Ovary (tissue), 3 donors: ENCODE data around the gene METTL3.

ENCODE experiments used
- EP300 ChIP-seq: sonication (generic); formaldehyde crosslinking; IDR thresholded peaks from one replicate; pipeline ENCODE4 v1.6.1; 2017; ENCODE audit warnings: antibody characterized with exemption
- TF ChIP-seq, protein P1 (sequence below), 3 donors: fragments of 450-650 bp in 2 of 3; fragments of 200-600 bp in 1 of 3; IDR thresholded peaks; one replicate each; pipeline versions ENCODE4 v1.5.1 to v1.8.0; 2016 to 2022; ENCODE audit warnings: antibody characterized with exemption in 3 of 3, mild to moderate bottlenecking in 1 of 3
- donor health status: DM: no; HTN: no; CAD: no.

DNA sequence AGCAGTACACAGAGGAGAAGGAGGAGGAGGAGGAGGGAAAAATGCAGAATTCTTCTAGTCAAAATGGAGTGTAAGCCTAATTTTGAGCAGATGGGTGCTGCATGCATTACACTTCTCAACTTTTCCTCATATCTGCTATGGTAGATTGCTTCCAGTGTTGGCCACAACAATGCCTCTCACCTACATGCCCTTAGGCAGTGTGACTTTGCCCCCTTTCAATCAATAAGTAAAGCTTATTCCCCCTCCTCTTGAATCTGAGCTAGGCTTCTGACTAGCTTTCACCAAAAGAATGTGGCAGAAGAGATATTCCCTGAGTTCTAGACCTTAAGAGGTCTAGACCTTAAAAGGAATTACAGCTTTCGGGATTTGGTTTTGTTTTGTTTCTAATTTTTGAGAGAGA lies 3.2 kb upstream of the METTL3 start:
- TF ChIP-seq, protein P1, sequence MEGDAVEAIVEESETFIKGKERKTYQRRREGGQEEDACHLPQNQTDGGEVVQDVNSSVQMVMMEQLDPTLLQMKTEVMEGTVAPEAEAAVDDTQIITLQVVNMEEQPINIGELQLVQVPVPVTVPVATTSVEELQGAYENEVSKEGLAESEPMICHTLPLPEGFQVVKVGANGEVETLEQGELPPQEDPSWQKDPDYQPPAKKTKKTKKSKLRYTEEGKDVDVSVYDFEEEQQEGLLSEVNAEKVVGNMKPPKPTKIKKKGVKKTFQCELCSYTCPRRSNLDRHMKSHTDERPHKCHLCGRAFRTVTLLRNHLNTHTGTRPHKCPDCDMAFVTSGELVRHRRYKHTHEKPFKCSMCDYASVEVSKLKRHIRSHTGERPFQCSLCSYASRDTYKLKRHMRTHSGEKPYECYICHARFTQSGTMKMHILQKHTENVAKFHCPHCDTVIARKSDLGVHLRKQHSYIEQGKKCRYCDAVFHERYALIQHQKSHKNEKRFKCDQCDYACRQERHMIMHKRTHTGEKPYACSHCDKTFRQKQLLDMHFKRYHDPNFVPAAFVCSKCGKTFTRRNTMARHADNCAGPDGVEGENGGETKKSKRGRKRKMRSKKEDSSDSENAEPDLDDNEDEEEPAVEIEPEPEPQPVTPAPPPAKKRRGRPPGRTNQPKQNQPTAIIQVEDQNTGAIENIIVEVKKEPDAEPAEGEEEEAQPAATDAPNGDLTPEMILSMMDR (IDR thresholded peaks at IDR 0.05), result no peak
- TF ChIP-seq EP300, result no peak
